GM18507 (cell line): Measurements from ENCODE around the gene HDAC4.

Experiments
- DNase-seq: peaks from one replicate; pipeline ENCODE4 v3.0.0; 2011; ENCODE audit warnings: low read depth; ENCODE audit not compliant: insufficient read length; ENCODE audit errors: extremely low spot score
- FAIRE-seq: peaks from 2 replicates; lab custom pipeline; 2011; peaks lifted over from hg19 to GRCh38; lab: Jason Lieb, UNC

The HDAC4 gene

DNA sequence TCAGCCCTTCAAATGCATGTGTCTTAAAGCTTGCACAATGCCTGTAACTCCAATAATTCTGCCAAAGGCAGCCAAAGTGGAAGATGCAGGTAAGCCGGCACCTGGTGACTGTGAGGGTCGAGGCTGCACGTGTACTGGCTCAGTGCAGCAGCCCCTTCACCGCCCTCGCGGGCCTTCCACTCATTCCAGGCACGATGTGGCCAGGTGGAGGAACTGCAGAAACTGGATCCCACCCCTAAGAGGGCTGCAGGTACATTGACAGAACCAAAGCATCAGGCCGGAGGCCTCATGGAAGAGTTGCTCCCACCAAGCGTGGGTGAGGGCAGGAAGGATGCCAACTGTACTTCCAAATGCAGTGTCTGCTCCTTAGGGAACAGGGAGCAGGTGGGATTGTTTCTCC, 253.4 kb downstream of the HDAC4 start:
- no peak for FAIRE-seq
- no peak for DNase-seq

- no peak for DNase-seq
- FAIRE-seq = no peak
These were observed 254.1 kb downstream of the HDAC4 start for GRCh38 chr2:239146741-239147181.

DNA sequence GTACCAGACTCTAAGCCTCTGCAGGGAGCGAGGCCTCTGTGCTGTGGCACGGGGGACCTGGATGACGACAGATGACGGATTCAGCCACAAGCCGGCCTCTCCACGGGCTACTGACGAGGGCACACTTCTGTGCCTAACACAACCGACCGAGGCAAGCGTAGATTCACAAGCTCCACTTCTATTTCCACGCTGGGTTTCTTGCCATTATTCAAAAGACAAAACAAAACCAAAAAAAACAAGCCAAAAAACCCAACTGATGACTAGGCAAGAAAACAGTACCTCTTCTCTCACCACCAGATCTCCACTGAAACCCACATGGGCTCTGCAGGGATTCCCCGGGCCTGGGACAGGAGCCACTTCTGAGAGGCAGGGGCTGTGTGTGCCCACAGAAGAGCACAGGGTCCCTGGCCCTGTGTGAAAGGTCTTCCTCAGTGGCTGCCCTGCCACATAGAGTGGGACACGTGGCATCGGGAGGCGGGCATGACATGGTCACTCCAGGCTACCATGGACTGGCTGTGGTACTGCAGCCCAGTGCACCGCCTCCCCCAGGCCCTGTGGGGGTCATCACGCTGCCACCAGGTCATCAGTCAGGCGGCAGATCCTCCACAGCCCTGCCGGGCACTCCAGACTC, 254.7 kb downstream of the HDAC4 start:
- no peak for FAIRE-seq
- DNase-seq = no peak

DNA sequence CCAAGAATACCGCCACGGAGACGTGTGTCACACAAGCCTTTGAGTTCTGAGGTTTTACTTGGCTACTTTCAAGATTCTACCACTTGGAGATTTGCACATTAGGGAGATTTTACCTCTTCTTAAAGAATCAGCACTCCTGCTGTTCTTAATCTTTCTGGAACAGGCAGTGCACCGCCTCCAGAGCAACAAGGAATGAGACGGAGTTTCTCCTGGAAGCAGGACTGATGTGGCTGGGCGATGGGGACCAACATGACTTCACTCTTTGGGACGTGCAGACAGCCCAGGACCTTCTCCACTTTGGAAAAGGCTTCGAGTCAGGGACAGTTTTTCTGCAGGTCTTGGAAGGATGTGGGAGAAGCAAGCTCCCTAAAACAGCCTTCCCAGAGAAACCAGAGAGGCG, 255.2 kb downstream of the HDAC4 start:
- FAIRE-seq (no peak), DNase-seq (no peak)

DNA sequence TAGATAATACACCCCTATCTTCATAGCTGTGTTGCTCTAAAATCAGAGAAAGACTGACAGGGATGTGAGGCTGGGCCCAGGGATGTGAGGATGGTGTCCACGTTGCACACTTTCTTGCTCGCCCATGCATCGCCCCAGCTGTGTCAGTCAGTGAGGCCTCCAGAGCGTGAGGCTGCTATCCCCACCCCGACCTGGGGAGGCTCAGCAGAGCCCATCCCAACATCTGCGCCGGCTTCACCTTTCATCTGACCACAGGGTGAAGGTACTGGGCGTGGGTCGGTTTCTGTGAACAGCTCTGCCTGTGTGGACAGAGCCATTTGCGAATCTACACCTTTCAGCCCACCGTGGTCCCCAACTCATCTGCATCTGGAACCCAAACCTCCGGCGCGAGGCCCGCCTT, 255.7 kb downstream of the HDAC4 start:
- DNase-seq (no peak), FAIRE-seq (no peak)

GRCh38 chr2:239144713-239144999, 256.2 kb downstream of the HDAC4 start:
- no peak for FAIRE-seq
- no peak for DNase-seq

GRCh38 chr2:239143858-239144712, 256.7 kb downstream of the HDAC4 start:
- DNase-seq (no peak), FAIRE-seq (peak; percentile 67)

DNA sequence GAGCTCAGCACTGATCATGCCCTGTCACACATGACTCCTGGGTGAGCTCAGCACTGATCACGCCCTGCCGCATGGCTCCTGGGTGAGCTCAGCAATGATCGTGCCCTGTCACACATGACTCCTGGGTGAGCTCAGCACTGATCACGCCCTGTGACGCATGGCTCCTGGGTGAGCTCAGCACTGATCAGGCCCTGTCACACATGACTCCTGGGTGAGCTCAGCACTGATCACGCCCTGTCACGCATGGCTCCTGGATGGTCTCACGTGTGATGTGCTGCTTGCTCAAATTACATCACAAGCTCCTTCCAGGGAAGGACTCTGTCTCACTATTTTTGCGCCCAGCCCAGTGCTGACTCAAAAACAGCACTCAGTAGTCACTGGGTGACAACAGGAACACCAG, 258.0 kb downstream of the HDAC4 start:
- FAIRE-seq (no peak), DNase-seq (no peak)

- FAIRE-seq = no peak
These were observed 258.5 kb downstream of the HDAC4 start for GRCh38 chr2:239142296-239142695.

DNA sequence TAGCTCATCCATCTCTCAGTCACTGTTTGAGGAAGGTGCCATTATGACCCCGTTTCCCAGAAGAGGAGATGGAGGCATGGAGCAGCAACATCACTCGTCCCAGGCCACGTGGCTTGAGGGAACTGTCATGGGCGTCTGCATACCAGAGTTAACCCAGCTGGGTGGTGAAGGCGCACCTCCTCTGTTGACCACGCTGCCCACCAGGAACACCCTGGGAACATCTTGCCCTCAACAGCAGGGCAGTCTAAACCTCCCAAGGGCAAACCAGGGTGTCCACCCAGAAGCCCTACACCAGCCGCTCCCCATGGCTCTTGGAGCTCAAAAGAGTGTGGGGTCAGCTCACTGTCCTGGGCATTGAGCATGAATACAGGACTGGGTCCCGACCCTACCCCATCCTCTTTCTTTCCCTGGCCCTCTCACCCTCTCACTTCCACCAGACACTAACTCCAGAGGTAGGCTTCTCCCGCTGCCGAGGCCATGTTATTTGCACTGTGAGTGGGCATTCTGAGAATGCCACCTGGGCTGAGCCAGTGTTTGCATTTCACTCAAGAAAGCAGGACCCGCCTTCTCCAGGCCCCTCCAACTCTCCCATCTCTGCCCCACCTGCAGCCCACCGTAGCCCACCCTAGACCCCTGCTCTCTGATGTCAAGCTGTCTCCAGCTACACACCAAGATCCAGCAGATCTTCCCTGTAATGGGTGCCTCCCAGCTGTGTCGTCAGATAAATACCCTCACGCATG, 259.6 kb downstream of the HDAC4 start:
- DNase-seq (no peak), FAIRE-seq (no peak)

More at GRCh38 chr2:239142296-239142695, 258.5 kb downstream of the HDAC4 start:
- DNase-seq = no peak

DNA sequence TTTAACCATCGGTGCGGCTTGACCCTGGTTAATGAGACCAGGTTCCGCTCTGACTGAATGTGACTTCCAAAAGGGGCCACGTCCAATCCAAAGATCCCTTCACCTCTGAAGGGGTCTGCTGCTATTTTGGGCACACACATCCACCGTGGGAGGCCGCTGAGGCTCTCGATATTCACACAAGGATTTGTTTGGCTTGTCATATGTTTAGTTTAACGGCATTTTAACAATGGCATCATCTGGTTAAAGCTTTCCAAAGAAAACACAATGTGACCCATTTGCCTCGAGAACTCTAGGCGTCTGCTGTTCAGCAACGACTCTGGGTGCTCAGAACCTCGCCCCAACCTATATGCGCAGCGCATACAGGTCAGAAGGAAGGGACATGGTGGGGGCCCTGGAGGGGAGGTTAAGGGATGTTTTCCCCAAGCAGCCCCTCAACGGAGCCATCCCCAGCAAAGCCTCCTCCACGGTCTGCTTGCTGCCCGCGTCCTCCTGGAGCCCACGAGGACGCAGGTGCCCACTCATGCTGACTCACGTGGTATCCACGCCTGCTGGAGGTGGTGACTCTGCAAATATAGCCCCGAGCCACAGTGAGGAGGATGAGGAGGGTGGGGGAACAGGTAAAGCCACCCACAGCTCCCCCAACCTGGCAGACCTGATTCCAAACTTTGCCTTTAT, 260.3 kb downstream of the HDAC4 start:
- DNase-seq (no peak), FAIRE-seq (no peak)

- no peak for FAIRE-seq
- DNase-seq = no peak
These were observed 261.3 kb downstream of the HDAC4 start for GRCh38 chr2:239139566-239139965.

DNA sequence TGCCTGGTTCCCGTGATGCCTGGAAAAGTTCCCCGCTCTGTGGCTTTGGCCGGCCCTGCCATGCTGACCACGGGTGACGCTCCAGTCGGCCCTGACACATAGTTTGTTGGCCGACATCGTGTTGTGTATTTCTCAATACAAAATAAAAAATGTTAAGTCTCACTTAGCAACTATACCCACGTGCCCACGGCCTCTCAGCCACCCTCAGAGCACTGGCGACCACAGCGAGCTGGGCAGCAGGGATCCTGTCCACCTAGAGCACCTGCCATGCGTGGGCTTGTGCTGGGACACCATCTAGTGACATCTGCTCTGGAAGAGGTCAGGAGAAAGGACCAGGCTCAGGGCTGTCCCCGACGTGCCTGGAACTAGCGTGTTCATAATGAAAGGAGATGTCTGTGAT, 261.7 kb downstream of the HDAC4 start:
- DNase-seq (no peak), FAIRE-seq (no peak)

DNA sequence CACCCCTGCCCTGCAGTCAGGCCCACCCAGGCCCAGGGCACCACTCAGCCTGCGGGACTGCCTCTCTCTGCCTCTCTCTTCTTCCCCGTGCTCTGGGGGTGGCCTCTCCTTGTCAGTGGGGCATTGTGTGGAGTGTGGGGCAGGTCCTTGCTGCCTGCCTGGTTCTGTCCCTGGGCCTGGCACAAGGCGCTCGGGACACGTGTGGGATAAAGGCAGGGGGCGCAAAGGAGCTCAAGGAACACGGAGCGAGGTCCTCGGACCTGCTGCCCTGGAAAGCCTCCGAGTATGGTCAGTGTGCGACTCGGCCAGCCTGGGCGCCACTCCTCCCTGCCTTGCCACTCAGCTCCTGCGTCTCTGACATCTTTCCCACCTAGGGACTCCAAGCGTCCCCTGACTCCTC, 262.2 kb downstream of the HDAC4 start:
- DNase-seq = no peak
- no peak for FAIRE-seq

GRCh38 chr2:239137898-239138283, 262.9 kb downstream of the HDAC4 start:
- FAIRE-seq = no peak

GRCh38 chr2:239137165-239137897, 263.5 kb downstream of the HDAC4 start:
- DNase-seq (no peak), FAIRE-seq (no peak)

More at GRCh38 chr2:239137898-239138283, 262.9 kb downstream of the HDAC4 start:
- no peak for DNase-seq

- FAIRE-seq (no peak), DNase-seq (no peak)
These were observed 264.1 kb downstream of the HDAC4 start for GRCh38 chr2:239136762-239137161.

DNA sequence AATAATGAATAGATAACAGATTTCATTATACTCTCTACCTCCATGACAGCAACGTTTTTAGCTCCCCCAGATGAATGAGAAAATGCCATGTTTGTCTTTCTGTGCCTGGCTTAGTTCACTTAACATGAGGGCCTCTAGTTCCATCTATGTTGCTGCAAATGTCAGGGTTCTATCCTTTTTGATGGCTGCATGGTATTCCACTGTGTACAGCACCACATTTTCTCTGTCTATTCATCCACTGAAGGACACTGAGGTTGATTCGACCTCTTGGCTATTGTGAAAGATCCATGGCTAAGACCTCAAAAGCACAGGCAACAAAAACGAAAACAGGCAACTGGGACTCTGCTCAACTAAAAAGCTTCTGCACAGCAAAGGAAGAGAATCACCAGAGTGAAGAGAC, 264.6 kb downstream of the HDAC4 start:
- DNase-seq = no peak
- FAIRE-seq = no peak

DNA sequence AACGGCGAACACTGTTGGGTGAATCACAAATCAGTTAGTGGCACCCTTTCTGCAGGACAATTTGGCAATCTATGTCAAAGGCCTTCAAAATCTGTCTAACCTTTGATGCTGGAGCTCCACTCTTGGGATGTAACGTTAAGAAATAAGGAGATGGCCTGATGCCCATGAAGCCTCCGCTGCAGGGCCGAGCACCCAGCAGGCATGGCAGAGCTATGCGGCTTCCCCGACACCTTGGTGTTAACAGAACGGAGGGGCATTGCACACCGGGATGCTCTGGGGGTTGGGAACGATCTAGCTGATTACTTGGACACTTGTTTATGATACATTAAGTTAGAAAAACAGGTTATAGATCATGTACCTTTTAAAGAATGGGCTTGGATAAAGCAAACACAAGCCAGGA, 265.3 kb downstream of the HDAC4 start:
- FAIRE-seq = no peak
- DNase-seq = no peak
